ENCODE results near the gene KLHDC4. TPM values are rescaled to one million over a fixed set of nuclear protein-coding genes. Genes with fewer than 3 reads are reported as not detected.
"Not testable (repeated sequence)": the region's sequence is repeated elsewhere in the genome, so short reads cannot be mapped to it uniquely, and the experiment has no call there.

KLHDC4 gene
- total RNA-seq, 2 donors from 2014 or later: 28.7 to 118 TPM

DNA sequence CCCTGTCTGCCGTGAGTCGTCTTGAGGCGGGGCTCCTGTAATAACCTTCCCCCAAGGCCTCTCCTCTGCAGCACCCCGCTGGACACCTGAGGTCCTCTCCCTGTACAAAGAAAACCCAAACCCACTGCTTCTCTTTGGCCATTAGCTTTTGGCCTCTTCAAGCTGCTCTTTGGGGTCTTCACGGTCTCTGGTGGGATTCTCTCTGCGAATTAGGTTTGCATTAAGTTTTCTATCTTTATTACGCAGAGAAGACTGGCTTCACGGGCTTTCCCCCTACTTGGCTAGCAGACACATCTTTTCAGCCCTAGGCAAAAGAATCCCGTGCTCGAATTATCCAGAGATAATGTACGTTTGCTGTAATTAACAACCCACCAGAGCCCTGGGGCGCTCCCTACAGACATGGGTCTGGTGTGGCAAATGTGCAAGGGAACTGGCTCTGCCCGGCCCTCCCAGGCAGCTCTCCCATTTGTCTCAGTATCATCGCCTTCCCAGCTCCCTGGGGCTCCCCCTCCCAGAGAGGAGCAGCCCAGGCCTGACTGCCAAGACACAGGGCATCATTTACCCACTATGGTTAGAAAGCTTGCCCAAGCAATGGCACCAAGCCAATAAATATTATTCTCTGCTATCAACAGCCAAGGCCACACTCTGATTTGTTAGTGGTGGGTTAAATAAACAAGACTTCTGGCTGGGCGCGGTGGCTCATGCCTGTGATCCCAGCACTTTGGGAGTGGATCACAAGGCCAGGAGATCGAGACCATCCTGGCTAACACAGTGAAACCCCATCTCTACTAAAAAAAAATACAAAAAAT is 24.7 kb upstream of the KLHDC4 start:
- ATAC-seq (peak; percentile 26), DNase-seq (peak in 1 of 2 donors; percentile 67)
- intact Hi-C loops (cut with DNase I, micrococcal nuclease): no loop called here

DNA sequence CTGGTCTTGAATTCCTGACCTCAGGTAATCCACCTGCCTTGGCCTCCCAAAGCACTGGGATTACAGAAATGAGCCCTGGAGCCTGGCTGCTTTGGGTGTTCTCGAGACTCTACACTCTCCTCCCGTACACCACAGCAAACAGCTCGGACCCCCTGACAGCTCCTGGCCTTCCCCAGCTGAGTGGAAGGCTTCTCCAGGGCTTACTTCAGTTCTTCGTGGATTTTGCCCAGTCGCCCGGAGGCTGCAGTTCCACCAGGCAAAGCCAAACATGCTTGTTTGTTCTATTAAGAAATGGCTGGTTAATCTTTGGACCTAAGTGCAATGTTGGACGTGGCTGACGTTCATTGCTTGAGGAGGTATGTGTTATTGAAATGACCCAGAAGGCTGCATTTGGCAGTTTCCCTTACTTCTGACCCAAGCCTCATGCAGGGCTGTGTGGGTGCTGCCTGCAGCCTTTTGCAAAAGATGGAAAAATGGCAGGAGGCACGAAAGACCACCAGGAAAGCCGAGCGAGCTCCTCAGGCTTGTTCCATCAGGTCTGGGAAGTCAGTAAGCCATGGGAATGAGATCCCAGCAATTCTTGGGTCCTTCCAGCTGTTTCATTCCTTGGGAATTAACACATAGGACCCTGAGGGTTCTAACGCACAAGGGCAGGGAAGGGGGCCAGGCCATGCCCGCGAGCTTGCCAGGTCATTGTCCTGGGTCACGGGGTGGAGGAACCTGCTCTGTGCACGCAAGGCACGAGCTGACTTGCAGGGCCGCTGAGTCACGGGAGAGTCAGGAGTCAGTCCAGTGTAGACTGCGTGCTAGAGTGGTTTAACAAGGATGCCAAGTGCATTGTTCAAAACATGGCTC is 23.9 kb upstream of the KLHDC4 start:
- intact Hi-C loops (cut with DNase I, micrococcal nuclease): no loop called here
- DNase-seq (no peak), ATAC-seq (peak; percentile 71)

DNA sequence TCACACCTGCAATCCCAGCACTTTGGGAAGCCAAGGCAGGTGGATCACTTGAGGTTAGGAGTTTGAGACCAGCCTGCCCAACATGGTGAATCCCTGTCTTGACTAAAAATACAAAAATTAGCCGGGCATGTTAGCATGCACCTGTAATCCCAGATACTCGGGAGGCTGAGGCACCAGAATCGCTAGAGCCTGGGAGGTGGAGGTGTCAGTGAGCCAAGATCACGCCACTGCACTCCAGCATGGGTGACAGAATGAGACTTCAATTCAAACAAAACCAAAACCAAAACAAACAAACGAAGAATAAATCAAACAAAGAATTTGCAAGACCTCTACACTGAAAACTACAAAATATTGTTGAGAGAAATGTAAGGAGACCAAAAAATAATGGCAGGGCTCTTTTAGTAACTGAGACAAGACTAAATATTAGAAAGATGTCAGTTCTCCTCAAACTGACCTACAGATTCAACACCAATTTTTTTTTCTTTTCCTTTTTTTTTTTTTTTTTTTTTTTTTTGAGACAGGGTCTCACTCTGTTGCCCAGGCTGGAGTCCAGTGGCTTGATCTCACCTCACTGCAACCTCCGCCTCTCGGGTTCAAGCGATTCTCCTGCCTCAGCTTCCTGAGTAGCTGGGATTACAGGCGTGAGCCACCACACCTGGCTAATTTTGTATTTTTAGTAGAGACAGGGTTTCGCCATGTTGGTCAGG is 23.1 kb upstream of the KLHDC4 start:
- DNase-seq; intact Hi-C loops (cut with DNase I, micrococcal nuclease); ATAC-seq: not testable (repeated sequence)

DNA sequence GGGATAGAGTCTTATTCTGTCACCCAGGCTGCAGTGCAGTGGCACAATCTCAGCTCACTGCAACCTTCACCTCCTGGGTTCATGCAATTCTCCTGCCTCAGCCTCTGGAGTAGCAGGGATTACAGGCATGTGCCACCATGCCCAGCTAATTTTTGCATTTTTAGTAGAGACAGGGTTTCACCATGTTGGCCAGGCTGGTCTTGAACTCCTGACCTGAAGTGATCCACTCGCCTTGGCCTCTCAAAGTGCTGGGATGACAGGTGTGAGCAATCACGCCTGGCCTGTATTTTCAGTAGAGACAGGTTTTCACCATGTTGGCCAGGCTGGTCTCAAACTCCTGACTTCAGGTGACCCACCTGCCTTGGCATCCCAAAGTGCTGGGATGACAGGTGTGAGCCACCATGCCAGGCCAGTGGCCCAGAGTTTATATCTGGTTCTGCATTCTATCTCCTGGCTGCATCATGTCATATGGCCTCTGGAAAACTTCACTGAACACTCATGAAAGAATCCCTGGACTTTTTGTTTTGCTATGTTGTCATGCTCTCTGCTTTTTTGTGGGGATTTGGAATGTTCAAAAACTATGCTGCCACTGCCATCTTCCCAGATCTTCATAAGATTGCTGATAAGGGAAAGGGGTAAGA is 21.8 kb upstream of the KLHDC4 start:
- ATAC-seq; intact Hi-C loops (cut with DNase I, micrococcal nuclease): not testable (repeated sequence)

DNA sequence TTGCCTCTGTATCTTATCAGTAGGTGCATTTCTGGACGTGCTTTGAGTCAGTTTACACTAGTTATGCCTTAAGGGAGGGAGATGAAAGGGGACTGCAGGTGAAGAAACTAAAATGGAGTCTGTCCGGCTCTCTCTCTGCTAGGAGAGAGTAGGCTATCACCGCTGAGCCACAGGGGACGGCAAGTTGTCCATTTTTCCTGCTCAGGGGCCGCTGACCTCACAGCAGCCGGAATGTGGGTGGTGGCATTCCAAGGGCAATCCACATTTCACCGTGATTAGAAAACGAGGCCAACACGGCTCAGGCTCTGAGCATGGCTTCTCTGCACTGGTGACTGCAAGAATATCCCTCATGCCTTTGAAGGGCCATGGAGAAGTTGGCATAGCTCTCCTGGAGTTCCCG is 19.0 kb upstream of the KLHDC4 start:
- intact Hi-C loops (cut with DNase I, micrococcal nuclease): no loop called here

More for the DNA sequence above, 21.8 kb upstream of the KLHDC4 start:
- DNase-seq: not testable (repeated sequence)

DNA sequence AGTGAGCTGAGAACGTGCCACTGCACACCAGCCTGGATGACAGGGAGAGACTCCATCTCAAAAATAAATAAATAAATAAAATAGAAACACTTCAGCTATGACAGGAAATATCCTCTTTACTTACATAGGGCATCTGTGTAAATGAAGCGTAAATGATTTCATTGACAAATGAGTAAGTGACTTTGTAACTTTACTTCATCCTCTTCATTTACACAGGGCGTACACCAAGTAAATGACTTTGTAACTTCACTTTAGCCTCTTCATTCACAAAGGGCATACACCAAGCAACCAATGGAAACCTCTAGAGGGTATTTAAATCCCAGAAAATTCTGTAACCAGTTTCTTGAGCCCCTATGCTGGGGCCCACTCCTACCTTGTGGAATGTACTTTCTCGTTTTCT is 16.2 kb upstream of the KLHDC4 start:
- intact Hi-C loops (cut with DNase I, micrococcal nuclease): no loop called here
- DNase-seq (no peak), ATAC-seq (no peak)

More for the DNA sequence above, 19.0 kb upstream of the KLHDC4 start:
- ATAC-seq (no peak), DNase-seq (no peak)

DNA sequence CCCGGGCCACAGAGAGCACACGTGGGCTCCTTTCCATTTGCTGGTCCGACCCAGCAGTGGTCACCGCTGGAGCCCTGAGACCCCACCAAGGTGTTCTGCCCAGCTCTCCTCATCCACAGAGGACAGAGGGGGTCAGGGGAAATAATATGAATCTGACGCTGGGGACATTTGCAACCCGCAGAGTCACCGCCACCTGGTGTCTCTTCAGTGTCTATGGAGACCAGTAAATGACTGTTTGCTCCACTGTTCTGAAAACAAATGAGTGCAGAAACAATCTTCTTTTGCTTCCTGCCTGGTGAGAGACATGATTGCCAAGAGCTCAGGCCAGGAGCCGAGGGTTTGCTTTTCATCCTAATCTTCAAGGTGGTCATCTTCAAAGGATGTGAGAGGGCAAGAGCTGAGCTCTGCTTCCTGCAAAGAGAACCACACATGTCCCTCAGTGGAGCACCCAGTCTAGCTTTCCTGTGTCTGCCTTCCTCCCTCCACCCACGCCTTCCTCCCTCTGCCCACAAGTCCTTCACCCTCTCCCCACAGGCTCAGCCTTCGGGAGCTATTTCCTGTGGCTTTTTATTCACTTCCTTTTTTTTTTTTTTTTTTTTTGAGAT is 14.7 kb upstream of the KLHDC4 start:
- peak; percentile 27 to 60 for DNase-seq
- no peak for ATAC-seq
- intact Hi-C loops (cut with DNase I, micrococcal nuclease): no loop called here

DNA sequence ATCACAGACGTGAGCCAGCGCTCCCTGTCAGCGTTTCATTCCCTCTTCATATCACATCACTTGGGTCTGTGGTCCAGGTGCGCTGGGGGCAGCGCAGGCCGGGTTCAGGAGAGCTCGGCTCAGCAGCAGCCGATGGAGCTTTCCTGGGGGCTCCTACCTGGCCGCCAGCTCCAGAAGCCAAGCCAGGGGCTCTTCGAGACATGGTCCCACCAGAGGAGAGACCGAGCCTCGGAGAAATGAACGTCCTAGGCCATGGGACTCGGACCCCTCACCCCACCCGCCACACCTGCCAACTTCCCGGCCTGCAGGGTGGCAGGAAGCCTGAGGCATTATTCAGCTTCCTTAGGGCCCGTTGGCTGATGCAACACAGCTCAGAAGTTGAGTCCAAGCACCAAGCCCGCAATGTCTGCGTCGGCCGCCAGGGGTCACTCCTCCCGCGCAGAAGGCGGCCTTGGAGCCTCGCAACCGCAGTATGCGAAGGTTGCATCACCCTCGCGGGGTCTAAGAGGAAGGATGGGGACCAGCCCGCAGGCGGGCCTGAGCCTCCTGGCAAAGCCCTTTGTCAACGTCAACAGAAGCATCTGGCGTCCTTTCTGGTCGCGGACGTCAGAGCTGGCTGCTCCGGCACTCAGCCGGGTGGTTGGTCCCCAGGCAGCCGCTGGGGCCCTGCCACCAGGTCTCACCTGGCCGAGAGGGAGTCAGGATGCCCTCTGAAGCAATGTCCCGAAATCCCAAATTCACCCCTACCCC is 13.2 kb upstream of the KLHDC4 start:
- intact Hi-C loops (cut with DNase I, micrococcal nuclease): loop anchor here in 1 of 2 donors (2.0 kb wide), 1 partner anchor 92 kb away; no protein-coding TSS in a partner anchor
- ATAC-seq (peak; percentile 88), DNase-seq (peak; percentile 86 to 91)

DNA sequence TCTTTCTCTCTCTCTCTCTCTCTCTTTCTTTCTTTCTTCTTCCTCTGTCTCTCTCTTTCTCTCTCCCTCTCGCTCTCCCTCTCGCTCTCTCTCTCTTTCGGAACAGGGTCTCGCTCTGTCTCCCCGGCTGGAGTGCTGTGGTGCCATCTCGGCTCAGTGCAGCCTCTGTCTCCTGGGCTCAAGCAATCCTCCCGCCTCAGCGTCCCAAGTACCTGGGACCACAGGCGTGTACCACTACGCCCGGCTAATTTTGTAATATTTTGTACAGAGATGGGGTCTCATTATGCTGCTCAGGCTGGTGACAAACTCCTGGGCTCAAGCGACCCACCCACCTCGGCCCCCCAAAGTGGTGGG is 12.7 kb upstream of the KLHDC4 start:
- intact Hi-C loops (cut with DNase I, micrococcal nuclease): loop anchor here in 1 of 2 donors (2.0 kb wide), 1 partner anchor 92 kb away; no protein-coding TSS in a partner anchor
- ATAC-seq (no peak), DNase-seq (no peak)

DNA sequence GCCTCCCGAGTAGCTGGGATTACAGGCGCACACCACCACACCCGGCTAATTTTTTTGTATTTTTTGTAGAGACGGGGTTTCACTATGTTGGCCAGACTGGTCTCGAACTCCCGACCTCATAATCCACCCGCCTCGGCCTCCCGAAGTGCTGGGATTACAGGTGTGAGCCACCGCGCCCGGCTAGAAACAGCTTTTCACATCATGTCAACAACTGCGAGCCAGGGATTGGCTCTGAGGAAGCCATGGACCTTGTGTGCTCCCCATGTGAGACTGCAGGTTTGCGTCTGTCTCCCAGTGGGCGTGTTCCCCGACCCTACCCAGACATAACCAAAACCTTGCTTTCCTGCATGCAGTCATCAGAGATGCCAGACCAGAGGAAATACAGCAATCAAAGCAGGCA is 8.1 kb upstream of the KLHDC4 start:
- intact Hi-C loops (cut with DNase I, micrococcal nuclease); DNase-seq; ATAC-seq: not testable (repeated sequence)

DNA sequence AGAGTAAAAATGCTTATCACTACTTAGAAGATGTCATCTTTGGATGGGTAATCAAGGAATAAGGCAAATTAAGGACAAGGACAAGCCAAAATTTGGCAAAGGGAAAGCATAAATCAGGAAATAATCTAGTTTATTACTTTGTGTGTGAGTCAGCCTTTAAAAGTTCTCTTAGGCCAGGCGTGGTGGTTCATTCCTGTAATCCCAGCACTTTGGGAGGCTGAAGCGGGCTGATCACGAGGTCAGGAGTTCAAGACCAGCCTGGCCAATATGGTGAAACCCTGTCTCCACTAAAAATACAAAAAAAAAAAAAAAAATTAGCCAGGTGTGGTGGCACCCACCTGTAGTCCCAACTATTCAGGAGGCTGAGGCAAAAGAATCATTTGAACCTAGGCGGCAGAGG is 1.7 kb upstream of the KLHDC4 start:
- not testable (repeated sequence) for ATAC-seq, DNase-seq
- intact Hi-C loops (cut with DNase I, micrococcal nuclease): loop anchor here in 1 of 2 donors (10.0 kb wide), 1 partner anchor 183 kb away; no protein-coding TSS in a partner anchor

DNA sequence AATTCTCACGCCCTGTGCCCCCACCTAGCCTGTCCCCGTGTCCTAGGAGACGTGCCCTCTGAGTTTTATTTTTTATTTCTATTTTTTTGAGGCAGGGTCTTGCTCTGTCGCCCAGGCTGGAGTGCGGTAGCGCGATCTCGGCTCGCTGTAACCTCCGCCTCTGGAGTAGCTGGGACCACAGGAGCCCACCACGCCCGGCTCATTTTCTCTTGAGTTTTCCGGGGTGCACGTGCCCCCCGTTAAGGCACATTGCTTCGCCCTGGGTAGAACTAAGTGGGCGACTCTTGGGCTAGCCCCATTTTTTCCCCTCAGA is 655 bp upstream of the KLHDC4 start:
- ATAC-seq: no peak
- peak in 1 of 2 donors; percentile 25 for DNase-seq
- intact Hi-C loops (cut with DNase I, micrococcal nuclease): loop anchor here in 1 of 2 donors (10.0 kb wide), 1 partner anchor 182 kb away; no protein-coding TSS in a partner anchor

DNA sequence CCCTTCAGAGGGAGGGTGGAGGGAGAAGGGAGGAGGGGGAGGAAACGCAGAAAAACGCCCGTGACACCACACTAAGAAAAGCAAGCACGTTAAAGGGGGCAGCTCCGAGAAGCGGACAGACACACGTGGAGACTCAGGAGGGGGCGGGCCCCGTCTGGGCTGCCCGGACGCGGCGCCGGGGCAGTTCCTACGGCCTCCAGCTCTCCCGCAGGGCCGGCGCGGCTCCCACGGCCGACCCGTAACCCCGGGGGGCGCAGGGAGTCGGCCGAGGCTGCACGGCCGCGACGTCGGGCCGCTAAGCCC is 362 bp downstream of the KLHDC4 start:
- DNase-seq: no peak
- ATAC-seq: peak; percentile 27
- intact Hi-C loops (cut with DNase I, micrococcal nuclease): loop anchor here in 1 of 2 donors (10.0 kb wide), 1 partner anchor 181 kb away; no protein-coding TSS in a partner anchor

DNA sequence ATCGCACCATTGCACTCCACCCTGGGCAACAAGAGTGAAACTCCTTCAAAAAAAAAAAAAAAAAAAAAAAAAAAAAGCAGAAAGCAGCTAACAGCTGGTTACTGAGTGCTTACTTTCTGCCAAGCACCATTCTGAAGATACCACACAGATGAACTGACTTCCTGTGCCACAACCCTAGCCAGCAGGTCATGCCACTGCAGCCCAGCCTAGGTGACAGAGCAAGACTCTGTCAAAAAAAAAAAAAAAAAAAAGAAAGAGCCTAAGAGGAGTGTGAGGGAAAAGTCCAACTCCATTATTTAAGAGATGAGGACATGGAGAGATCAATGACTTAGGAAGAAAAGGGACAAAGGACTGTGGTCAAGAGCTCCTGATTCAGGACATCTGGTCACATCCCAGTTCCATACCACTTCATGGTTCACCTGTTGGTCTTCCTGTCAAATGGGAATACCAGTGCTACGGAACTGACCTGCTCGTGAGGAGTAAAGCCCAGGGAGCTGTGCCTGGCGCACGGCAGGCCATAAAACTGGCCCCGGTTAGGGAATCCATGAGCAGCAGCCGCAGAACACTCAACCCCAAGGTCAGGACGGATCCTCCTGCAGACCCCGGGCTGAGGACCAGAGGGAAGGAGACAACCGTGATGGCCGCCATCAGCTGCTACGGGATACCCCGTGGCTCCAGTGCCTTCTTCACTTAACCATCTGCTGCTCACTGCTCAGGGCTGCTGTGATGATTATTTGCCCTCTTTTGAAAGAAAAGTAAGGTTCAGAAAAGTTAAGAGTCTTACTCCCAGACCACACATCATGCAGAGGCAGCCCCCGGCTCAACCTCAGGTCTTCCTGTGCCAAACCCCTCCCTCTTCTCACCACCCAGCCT is 950 bp downstream of the KLHDC4 start:
- intact Hi-C loops (cut with DNase I, micrococcal nuclease): loop anchor here in 1 of 2 donors (10.0 kb wide), 1 partner anchor 180 kb away; no protein-coding TSS in a partner anchor
- ATAC-seq (no peak), DNase-seq (peak in 1 of 2 donors; percentile 20)

DNA sequence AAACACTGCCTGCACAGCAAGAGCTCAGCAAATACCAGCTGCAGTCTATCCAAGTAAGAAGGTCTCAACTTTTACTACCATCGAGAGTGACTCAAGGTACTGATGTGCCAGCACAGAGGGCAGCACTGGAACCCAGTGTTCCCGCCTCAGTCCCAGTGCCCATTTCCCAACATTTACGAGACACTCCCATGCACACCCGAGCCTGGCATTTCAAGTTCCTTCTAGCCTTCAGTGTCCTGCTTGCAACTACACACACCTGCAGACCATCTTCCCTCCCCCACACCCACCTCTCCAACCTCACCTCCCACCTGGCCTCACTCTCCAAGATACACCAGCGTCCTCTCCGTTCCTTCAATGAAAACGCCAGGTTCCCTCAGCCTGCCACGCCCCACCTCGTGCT is 3.2 kb downstream of the KLHDC4 start:
- intact Hi-C loops (cut with DNase I, micrococcal nuclease): loop anchor here in 1 of 2 donors (10.0 kb wide), 1 partner anchor 178 kb away; no protein-coding TSS in a partner anchor
- ATAC-seq (peak; percentile 62), DNase-seq (peak; percentile 22 to 89)

DNA sequence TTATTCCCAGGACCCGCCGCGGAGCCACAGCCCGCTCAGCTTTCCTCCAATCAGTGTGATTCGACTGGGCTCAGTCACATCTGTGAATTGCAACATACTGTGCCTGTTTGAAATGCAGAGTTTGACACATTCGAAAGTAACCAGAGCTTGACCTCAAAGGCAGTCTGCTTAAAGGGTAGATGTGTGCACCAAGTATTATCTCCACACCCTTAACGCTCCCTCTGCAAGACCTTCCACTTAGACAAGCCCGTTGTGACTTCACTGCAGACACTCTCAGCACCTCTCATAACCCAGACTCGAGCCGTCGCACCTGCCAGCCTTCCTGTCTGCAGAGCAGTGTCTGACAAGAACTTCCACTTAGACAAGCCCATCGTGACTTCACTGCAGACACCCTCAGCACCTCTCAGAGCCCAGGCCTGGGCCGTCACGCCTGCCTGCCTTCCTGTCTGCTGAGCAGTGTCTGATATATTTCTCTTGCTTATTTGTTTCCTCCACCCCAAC is 3.7 kb downstream of the KLHDC4 start:
- DNase-seq: peak in 1 of 2 donors; percentile 44
- intact Hi-C loops (cut with DNase I, micrococcal nuclease): loop anchor here in 1 of 2 donors (10.0 kb wide), 1 partner anchor 177 kb away; no protein-coding TSS in a partner anchor
- no peak for ATAC-seq

Measured in left colon (tissue), 2 donors.